ENCODE results near the gene SPOP.

The SPOP gene

GRCh38 chr17:49640556-49640955, 37.3 kb downstream of the SPOP start:
- in situ Hi-C loops (cut with HindIII; ENCODE audit: low pct_ligation_motif_present, low sequenced_read_pairs), result no loop called here
- Histone ChIP-seq H3K27ac (no peak overlapping the region), H3K27me3 (replicated peaks) (no peaks in the 10 kb centered on the region), H3K36me3 (replicated peaks) (no peaks in the 10 kb centered on the region), H3K4me3 (ENCODE audit: low read depth, low read length) (no peak overlapping the region)
- no peak for TF ChIP-seq CTCF (IDR thresholded peaks at IDR 0.05; ENCODE audit: low read depth, low read length, missing control alignments)
- no peak for DNase-seq

GRCh38 chr17:49638818-49639217, 39.1 kb downstream of the SPOP start:
- no peaks in the 10 kb centered on the region for H3K27me3 ChIP-seq (replicated peaks)
- H3K36me3 ChIP-seq (replicated peaks), result no peaks in the 10 kb centered on the region
- no peak overlapping the region for H3K27ac ChIP-seq
- DNase-seq, result peak; percentile 22
- in situ Hi-C loops (cut with HindIII; ENCODE audit: low pct_ligation_motif_present, low sequenced_read_pairs), result no loop called here
- TF ChIP-seq CTCF (IDR thresholded peaks at IDR 0.05; ENCODE audit: low read depth, low read length, missing control alignments), result no peak
- H3K4me3 ChIP-seq (ENCODE audit: low read depth, low read length), result no peak overlapping the region

GRCh38 chr17:49637739-49638138, 40.2 kb downstream of the SPOP start:
- TF ChIP-seq CTCF (IDR thresholded peaks at IDR 0.05; ENCODE audit: low read depth, low read length, missing control alignments), result no peak
- H3K36me3 ChIP-seq (replicated peaks), result no peaks in the 10 kb centered on the region
- no peak overlapping the region for H3K4me3 ChIP-seq (ENCODE audit: low read depth, low read length)
- H3K27me3 ChIP-seq (replicated peaks), result no peaks in the 10 kb centered on the region
- peak overlapping the region; percentile 61 for H3K27ac ChIP-seq
- DNase-seq, result no peak
- in situ Hi-C loops (cut with HindIII; ENCODE audit: low pct_ligation_motif_present, low sequenced_read_pairs), result no loop called here

- H3K4me3 ChIP-seq (ENCODE audit: low read depth, low read length), result no peak overlapping the region
- peak overlapping the region; percentile 61 for H3K27ac ChIP-seq
- DNase-seq, result peak; percentile 58
- in situ Hi-C loops (cut with HindIII; ENCODE audit: low pct_ligation_motif_present, low sequenced_read_pairs), result no loop called here
- TF ChIP-seq CTCF (IDR thresholded peaks at IDR 0.05; ENCODE audit: low read depth, low read length, missing control alignments), result no peak
- H3K27me3 ChIP-seq (replicated peaks), result no peaks in the 10 kb centered on the region
- H3K36me3 ChIP-seq (replicated peaks), result no peaks in the 10 kb centered on the region
Observed at GRCh38 chr17:49637050-49637449, 40.8 kb downstream of the SPOP start.

GRCh38 chr17:49635121-49635520, 42.8 kb downstream of the SPOP start:
- TF ChIP-seq CTCF (IDR thresholded peaks at IDR 0.05; ENCODE audit: low read depth, low read length, missing control alignments), result no peak
- H3K27ac ChIP-seq, result no peak overlapping the region
- H3K27me3 ChIP-seq (replicated peaks), result no peaks in the 10 kb centered on the region
- no peak for DNase-seq
- no peak overlapping the region for H3K4me3 ChIP-seq (ENCODE audit: low read depth, low read length)
- H3K36me3 ChIP-seq (replicated peaks), result no peaks in the 10 kb centered on the region
- in situ Hi-C loops (cut with HindIII; ENCODE audit: low pct_ligation_motif_present, low sequenced_read_pairs), result no loop called here

GRCh38 chr17:49634485-49634860, 43.4 kb downstream of the SPOP start:
- no peaks in the 10 kb centered on the region for H3K36me3 ChIP-seq (replicated peaks)

More at GRCh38 chr17:49634485-49634860, 43.4 kb downstream of the SPOP start:
- no peak for DNase-seq
- no peak overlapping the region for H3K27ac ChIP-seq
- TF ChIP-seq CTCF (IDR thresholded peaks at IDR 0.05; ENCODE audit: low read depth, low read length, missing control alignments), result no peak
- H3K27me3 ChIP-seq (replicated peaks), result no peaks in the 10 kb centered on the region
- in situ Hi-C loops (cut with HindIII; ENCODE audit: low pct_ligation_motif_present, low sequenced_read_pairs), result no loop called here
- no peak overlapping the region for H3K4me3 ChIP-seq (ENCODE audit: low read depth, low read length)
